ENCODE measurements around the gene ARHGEF37. TPM values are rescaled to one million over a fixed set of nuclear protein-coding genes. Genes with fewer than 3 reads are reported as not detected.
"Not testable (repeated sequence)": the region's sequence is repeated elsewhere in the genome, so short reads cannot be mapped to it uniquely, and the experiment has no call there.

ARHGEF37 gene, protein sequence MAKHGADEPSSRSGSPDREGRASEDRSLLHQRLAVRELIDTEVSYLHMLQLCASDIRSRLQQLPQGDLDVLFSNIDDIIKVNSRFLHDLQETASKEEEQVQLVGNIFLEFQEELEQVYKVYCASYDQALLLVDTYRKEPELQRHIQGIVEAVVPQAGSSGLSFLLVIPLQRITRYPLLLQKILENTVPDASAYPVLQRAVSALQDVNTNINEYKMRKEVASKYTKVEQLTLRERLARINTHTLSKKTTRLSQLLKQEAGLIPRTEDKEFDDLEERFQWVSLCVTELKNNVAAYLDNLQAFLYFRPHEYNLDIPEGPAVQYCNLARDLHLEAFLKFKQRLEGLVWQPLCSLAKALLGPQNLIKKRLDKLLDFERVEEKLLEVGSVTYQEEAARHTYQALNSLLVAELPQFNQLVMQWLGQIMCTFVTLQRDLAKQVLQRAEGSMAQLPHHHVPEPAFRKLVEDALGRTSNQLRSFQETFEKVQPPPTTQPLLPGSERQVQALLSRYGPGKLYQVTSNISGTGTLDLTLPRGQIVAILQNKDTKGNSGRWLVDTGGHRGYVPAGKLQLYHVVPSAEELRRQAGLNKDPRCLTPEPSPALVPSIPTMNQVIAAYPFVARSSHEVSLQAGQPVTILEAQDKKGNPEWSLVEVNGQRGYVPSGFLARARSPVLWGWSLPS
- total RNA-seq (1 to 10 TPM; 3.3 to 6.1 TPM), polyA plus RNA-seq (1 to 10 TPM in 1 of 2 donors, under 1 TPM in 1; 0.71 to 2.0 TPM)

- Histone ChIP-seq H3K27ac (ENCODE audit: low read depth in 1 of 2, low read length in 2 of 2) (peak within 1 kb of the TSS; percentile 43 to 71), H3K9me3 (ENCODE audit: control insufficient read depth in 4 of 4, low read length in 3 of 4) (no peaks in the 10 kb centered on the region), H3K4me1 (ENCODE audit: control insufficient read depth in 4 of 4, insufficient read depth in 4 of 4, low read length in 3 of 4) (peaks cover 0 to 30% (median 17%) of the 10 kb centered on the region in 4 donors), H3K4me3 (ENCODE audit: low read depth in 1 of 3, low read length in 3 of 3) (peak within 1 kb of the TSS; percentile 54 to 74 (median 73)), H3K27me3 (ENCODE audit: control insufficient read depth in 4 of 4, insufficient read depth in 4 of 4, low read length in 3 of 4) (no peaks in the 10 kb centered on the region), H3K9ac (ENCODE audit: low read depth in 1 of 2, low read length in 2 of 2) (peak within 1 kb of the TSS; percentile 26 to 69), H3K36me3 (ENCODE audit: control insufficient read depth in 4 of 4, insufficient read depth in 3 of 4, low read depth in 1 of 4, low read length in 3 of 4) (no peaks in the 10 kb centered on the region)
- under 1% methylated on average over 56 of the region's 56 CpGs for WGBS
- no peak for TF ChIP-seq JUND (IDR thresholded peaks at IDR 0.05)
- TF ChIP-seq FOXA2 (IDR thresholded peaks at IDR 0.05): no peak
- no peak for TF ChIP-seq SP1 (IDR thresholded peaks at IDR 0.05)
- peak; percentile 51 for TF ChIP-seq YY1 (IDR thresholded peaks at IDR 0.05)
- DNase-seq (ENCODE audit: low spot score): peak; percentile 89
Measured at GRCh38 chr5:149581192-149581861, at the start of gene ARHGEF37. ARHGEF37 (plus strand) TSS chr5:149581498; CDS start chr5:149597770, 16,272 bp downstream.

DNA sequence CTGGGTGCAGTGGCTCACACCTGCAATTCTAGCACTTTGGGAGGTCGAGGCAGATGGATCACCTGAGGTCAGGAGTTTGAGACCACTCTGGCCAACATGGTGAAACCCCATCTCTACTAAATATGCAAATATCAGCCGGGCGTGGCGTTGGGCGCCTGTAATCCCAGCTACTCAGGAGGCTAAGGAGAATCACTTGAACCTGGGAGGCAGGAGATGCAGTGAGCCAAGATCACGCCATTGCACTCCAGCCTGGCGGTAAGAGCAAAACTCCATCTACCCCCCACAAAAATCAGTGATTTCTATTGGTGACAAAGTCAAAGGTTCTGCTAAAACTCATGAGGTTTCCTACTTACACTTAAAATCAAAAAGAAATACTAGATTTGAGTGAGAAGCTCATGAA, 48.9 kb upstream of the ARHGEF37 start:
- H3K9ac ChIP-seq (ENCODE audit: low read depth in 1 of 2, low read length in 2 of 2): no peak overlapping the region
- no peak overlapping the region for H3K27ac ChIP-seq (ENCODE audit: low read depth in 1 of 2, low read length in 2 of 2)
- DNase-seq (ENCODE audit: low spot score): no peak
- H3K27me3 ChIP-seq (ENCODE audit: control insufficient read depth in 4 of 4, insufficient read depth in 4 of 4, low read length in 3 of 4): no peaks in the 10 kb centered on the region
- no peak for TF ChIP-seq TAF1 (conservative IDR thresholded peaks at IDR 0.05)
- no peak for TF ChIP-seq NR2F2 (IDR thresholded peaks at IDR 0.05)
- TF ChIP-seq, protein P1, sequence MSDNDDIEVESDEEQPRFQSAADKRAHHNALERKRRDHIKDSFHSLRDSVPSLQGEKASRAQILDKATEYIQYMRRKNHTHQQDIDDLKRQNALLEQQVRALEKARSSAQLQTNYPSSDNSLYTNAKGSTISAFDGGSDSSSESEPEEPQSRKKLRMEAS (IDR thresholded peaks at IDR 0.05): no peak
- no peak for TF ChIP-seq JUND (IDR thresholded peaks at IDR 0.05)
- TF ChIP-seq EGR1 (IDR thresholded peaks at IDR 0.05; ENCODE audit: low read depth in 2 of 2): no peak
- TF ChIP-seq FOXA2 (IDR thresholded peaks at IDR 0.05): no peak
- TF ChIP-seq YY1 (IDR thresholded peaks at IDR 0.05): no peak
- TF ChIP-seq SP1 (IDR thresholded peaks at IDR 0.05): no peak
- TF ChIP-seq, protein P2, sequence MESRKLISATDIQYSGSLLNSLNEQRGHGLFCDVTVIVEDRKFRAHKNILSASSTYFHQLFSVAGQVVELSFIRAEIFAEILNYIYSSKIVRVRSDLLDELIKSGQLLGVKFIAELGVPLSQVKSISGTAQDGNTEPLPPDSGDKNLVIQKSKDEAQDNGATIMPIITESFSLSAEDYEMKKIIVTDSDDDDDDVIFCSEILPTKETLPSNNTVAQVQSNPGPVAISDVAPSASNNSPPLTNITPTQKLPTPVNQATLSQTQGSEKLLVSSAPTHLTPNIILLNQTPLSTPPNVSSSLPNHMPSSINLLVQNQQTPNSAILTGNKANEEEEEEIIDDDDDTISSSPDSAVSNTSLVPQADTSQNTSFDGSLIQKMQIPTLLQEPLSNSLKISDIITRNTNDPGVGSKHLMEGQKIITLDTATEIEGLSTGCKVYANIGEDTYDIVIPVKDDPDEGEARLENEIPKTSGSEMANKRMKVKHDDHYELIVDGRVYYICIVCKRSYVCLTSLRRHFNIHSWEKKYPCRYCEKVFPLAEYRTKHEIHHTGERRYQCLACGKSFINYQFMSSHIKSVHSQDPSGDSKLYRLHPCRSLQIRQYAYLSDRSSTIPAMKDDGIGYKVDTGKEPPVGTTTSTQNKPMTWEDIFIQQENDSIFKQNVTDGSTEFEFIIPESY (IDR thresholded peaks at IDR 0.05): no peak
- TF ChIP-seq GABPA (IDR thresholded peaks at IDR 0.05 in 1 of 2, conservative IDR thresholded peaks at IDR 0.05 in 1 of 2): no peak
- no peak for TF ChIP-seq REST (IDR thresholded peaks at IDR 0.05)
- no peak for TF ChIP-seq HNF4A (conservative IDR thresholded peaks at IDR 0.05)
- TF ChIP-seq RAD21 (IDR thresholded peaks at IDR 0.05): no peak
- no peaks in the 10 kb centered on the region for H3K9me3 ChIP-seq (ENCODE audit: control insufficient read depth in 4 of 4, low read length in 3 of 4)
- no peak overlapping the region for H3K4me3 ChIP-seq (ENCODE audit: low read depth in 1 of 3, low read length in 3 of 3)
- 94% methylated on average over 7 of the region's 7 CpGs for WGBS
- peaks cover 0 to 5% (median 0%) of the 10 kb centered on the region in 4 donors for H3K36me3 ChIP-seq (ENCODE audit: control insufficient read depth in 4 of 4, insufficient read depth in 3 of 4, low read depth in 1 of 4, low read length in 3 of 4)
- H3K4me1 ChIP-seq (ENCODE audit: control insufficient read depth in 4 of 4, insufficient read depth in 4 of 4, low read length in 3 of 4): peaks cover 3 to 29% (median 7%) of the 10 kb centered on the region in 4 donors

DNA sequence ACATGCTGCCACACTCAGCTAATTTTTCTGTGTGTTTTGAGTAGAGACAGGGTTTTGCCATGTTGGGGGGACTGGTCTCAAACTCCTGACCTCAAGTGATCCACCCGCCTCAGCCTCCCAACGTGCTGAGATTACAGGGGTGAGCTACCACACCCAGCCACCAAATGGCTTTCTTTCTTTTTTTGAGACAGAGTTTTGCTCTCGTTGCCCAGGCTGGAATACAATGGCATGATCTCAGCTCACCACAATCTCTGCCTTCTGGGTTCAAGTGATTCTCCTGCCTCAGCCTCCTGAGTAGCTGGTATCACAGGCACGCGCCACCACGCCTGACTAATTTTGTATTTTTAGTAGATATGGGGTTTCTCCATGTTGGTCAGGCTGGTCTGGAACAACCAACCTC, 45.5 kb upstream of the ARHGEF37 start:
- 91% methylated on average over 6 of the region's 6 CpGs for WGBS
- H3K9ac ChIP-seq (ENCODE audit: low read depth in 1 of 2, low read length in 2 of 2); H3K27ac ChIP-seq (ENCODE audit: low read depth in 1 of 2, low read length in 2 of 2); H3K4me3 ChIP-seq (ENCODE audit: low read depth in 1 of 3, low read length in 3 of 3); DNase-seq (ENCODE audit: low spot score); H3K9me3 ChIP-seq (ENCODE audit: control insufficient read depth in 4 of 4, low read length in 3 of 4); H3K27me3 ChIP-seq (ENCODE audit: control insufficient read depth in 4 of 4, insufficient read depth in 4 of 4, low read length in 3 of 4): not testable (repeated sequence)
- Histone ChIP-seq H3K36me3 (ENCODE audit: control insufficient read depth in 4 of 4, insufficient read depth in 3 of 4, low read depth in 1 of 4, low read length in 3 of 4) (peaks cover 0 to 10% (median 2%) of the 10 kb centered on the region in 4 donors), H3K4me1 (ENCODE audit: control insufficient read depth in 4 of 4, insufficient read depth in 4 of 4, low read length in 3 of 4) (peaks cover 2 to 15% (median 3%) of the 10 kb centered on the region in 4 donors)

Measured in liver (tissue), 9 donors.